AG04449 (cell line): Measurements from ENCODE around the gene MYBL2.

Experiments
- CTCF ChIA-PET: fragments of 350-600 bp; formaldehyde crosslinking; extraction: SDS; loops from one replicate; lab custom pipeline; 2021; ENCODE audit warnings: antibody characterized with exemption; lab: Yijun Ruan, JAX
- POLR2A ChIA-PET: fragments of 400-600, 350-600 bp; formaldehyde crosslinking; extraction: SDS; loops from one replicate; lab custom pipeline; 2020; ENCODE audit warnings: antibody characterized with exemption, inconsistent platforms; lab: Yijun Ruan, JAX
- DNase-seq: peaks from one replicate; pipeline ENCODE4 v3.0.0-alpha.2; 2010; ENCODE audit warnings: low read depth, low spot score
- H3K4me3 ChIP-seq: 2 replicates; pipeline ENCODE4 v1.5.1; 2011; ENCODE audit warnings: low read depth, mild to moderate bottlenecking, control low read depth, low read length
- CTCF ChIP-seq: IDR thresholded peaks from one replicate; pipeline ENCODE4 v1.5.1; 2011; ENCODE audit warnings: mild to moderate bottlenecking, moderate library complexity, low read length, control low read depth, inconsistent platforms; ENCODE audit not compliant: insufficient read depth; ENCODE audit errors: missing control alignments

MYBL2 gene

GRCh38 chr20:43691928-43692524 is 25.1 kb downstream of the MYBL2 start:
- peak; percentile 65 for TF ChIP-seq CTCF
- CTCF ChIA-PET = interaction anchor here (0.7 to 7.7 kb wide), 21 partner anchors 9 to 420 kb away, joined by 3 to 112 read pairs (median 3); no protein-coding TSS in a partner anchor

GRCh38 chr20:43694763-43695162 is 27.8 kb downstream of the MYBL2 start:
- no peak for TF ChIP-seq CTCF
- POLR2A ChIA-PET = interaction anchor here (0.7 kb wide), 1 partner anchor 238 kb away, joined by 3 read pairs; no protein-coding TSS in a partner anchor
- no peak for DNase-seq
- CTCF ChIA-PET = no interaction called here
- no peak overlapping the region for H3K4me3 ChIP-seq

More at GRCh38 chr20:43691928-43692524, 25.1 kb downstream of the MYBL2 start:
- no peak for DNase-seq
- POLR2A ChIA-PET = no interaction called here
- no peak overlapping the region for H3K4me3 ChIP-seq

- POLR2A ChIA-PET = interaction anchor here (0.7 kb wide), 1 partner anchor 238 kb away, joined by 3 read pairs; no protein-coding TSS in a partner anchor
- CTCF ChIA-PET = no interaction called here
- DNase-seq = no peak
- TF ChIP-seq CTCF = no peak
- no peak overlapping the region for H3K4me3 ChIP-seq
These were observed 28.7 kb downstream of the MYBL2 start for GRCh38 chr20:43695571-43695970.

GRCh38 chr20:43699941-43700565 is 33.1 kb downstream of the MYBL2 start:
- CTCF ChIA-PET = no interaction called here
- H3K4me3 ChIP-seq = no peak overlapping the region
- no peak for DNase-seq
- POLR2A ChIA-PET = no interaction called here
- TF ChIP-seq CTCF = no peak

DNA sequence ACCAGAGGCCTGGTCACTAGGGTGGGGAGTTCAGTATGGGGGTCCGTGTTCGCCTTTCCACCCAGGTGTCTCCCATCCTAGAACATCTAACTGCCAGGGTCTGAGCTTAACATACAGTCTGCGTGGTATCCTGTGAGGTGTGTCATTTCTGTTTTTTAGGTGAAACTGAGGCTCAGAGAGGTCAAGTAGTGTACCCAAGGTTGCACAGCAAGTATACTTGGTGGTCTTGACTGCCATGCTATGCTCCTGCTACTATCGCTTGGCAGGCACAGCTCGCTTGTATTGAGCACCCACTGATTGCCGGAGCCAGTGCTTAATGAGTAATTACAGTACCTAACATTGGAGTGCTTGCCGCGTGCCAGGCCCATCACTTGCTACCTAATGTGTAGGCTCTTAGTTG is 33.7 kb downstream of the MYBL2 start:
- POLR2A ChIA-PET = no interaction called here
- no peak for DNase-seq
- no peak overlapping the region for H3K4me3 ChIP-seq
- CTCF ChIA-PET = interaction anchor here (1.2 to 1.5 kb wide), 2 partner anchors 9 to 162 kb away, joined by 3 to 6 read pairs; no protein-coding TSS in a partner anchor
- no peak for TF ChIP-seq CTCF

- no peak for DNase-seq
- no peak overlapping the region for H3K4me3 ChIP-seq
- CTCF ChIA-PET = no interaction called here
- no peak for TF ChIP-seq CTCF
- POLR2A ChIA-PET = no interaction called here
These were observed 35.6 kb downstream of the MYBL2 start for GRCh38 chr20:43702502-43702901.
